Mesenchymal stem cell (in vitro differentiated cells and primary cell): Measurements from ENCODE around the gene PCK2.

Experiments
- DNase-seq: peaks from one replicate; pipeline ENCODE4 v3.0.0-alpha.2; 2013
- H2AFZ ChIP-seq: one replicate; pipeline ENCODE4 v1.6.1; 2013; ENCODE audit warnings: low read depth, mild to moderate bottlenecking, control low read depth, inconsistent platforms, low read length, moderate library complexity
- H2AK5ac ChIP-seq: 2 replicates; pipeline ENCODE4 v1.6.1; 2013; ENCODE audit warnings: low read length, moderate library complexity, mild to moderate bottlenecking, inconsistent platforms; ENCODE audit not compliant: severe bottlenecking
- H2BK120ac ChIP-seq: one replicate; pipeline ENCODE4 v1.6.1; 2013; ENCODE audit warnings: low read depth, mild to moderate bottlenecking, inconsistent platforms, low read length, moderate library complexity
- H2BK12ac ChIP-seq, 2 experiments: one replicate each; pipeline ENCODE4 v1.6.1; 2013; ENCODE audit warnings: inconsistent platforms in 2 of 2, low read length in 2 of 2, mild to moderate bottlenecking in 2 of 2, moderate library complexity in 2 of 2, control low read depth in 1 of 2
- H2BK15ac ChIP-seq: one replicate; pipeline ENCODE4 v1.6.1; 2013; ENCODE audit warnings: mild to moderate bottlenecking, low read depth, inconsistent platforms; ENCODE audit not compliant: poor library complexity, severe bottlenecking
- H2BK5ac ChIP-seq: 2 replicates; pipeline ENCODE4 v1.6.1; 2013; ENCODE audit warnings: low read depth, mild to moderate bottlenecking, low read length, control low read depth, inconsistent platforms; ENCODE audit not compliant: poor library complexity, severe bottlenecking
- H3K14ac ChIP-seq, 2 experiments: one replicate each; pipeline ENCODE4 v1.6.1; 2013; ENCODE audit warnings: inconsistent platforms in 2 of 2, low read length in 2 of 2, control low read depth in 1 of 2, mild to moderate bottlenecking in 1 of 2, moderate library complexity in 1 of 2
- H3K18ac ChIP-seq, 2 experiments: one replicate each; pipeline ENCODE4 v1.6.1; 2013; ENCODE audit warnings: inconsistent platforms in 2 of 2, low read length in 2 of 2, control low read depth in 1 of 2, low read depth in 1 of 2, mild to moderate bottlenecking in 1 of 2
- H3K23ac ChIP-seq, 2 experiments: one replicate each; pipeline ENCODE4 v1.6.1; 2013; ENCODE audit warnings: inconsistent platforms in 2 of 2, low read length in 2 of 2, mild to moderate bottlenecking in 2 of 2, moderate library complexity in 2 of 2, control low read depth in 1 of 2
- H3K27ac ChIP-seq: 2 replicates; pipeline ENCODE4 v1.5.1; 2013; ENCODE audit warnings: mild to moderate bottlenecking, moderate library complexity, low read length, control low read depth, inconsistent platforms; ENCODE audit not compliant: poor library complexity, severe bottlenecking
- H3K27me3 ChIP-seq, 2 experiments: 2 replicates each; pipeline versions ENCODE4 v1.6.1 to v1.7.0; 2013; ENCODE audit warnings: low read length in 2 of 2, mild to moderate bottlenecking in 2 of 2, moderate library complexity in 2 of 2, control low read depth in 1 of 2, inconsistent platforms in 1 of 2; ENCODE audit not compliant: control insufficient read depth in 1 of 2, insufficient read depth in 1 of 2
- H3K36me3 ChIP-seq, 2 experiments: 2 replicates each; pipeline versions ENCODE4 v1.6.1 to v1.7.0; 2013; ENCODE audit warnings: low read length in 2 of 2, control low read depth in 1 of 2, inconsistent platforms in 1 of 2, low read depth in 1 of 2, mild to moderate bottlenecking in 1 of 2; ENCODE audit not compliant: insufficient read depth in 2 of 2, control insufficient read depth in 1 of 2
- H3K4ac ChIP-seq, 2 experiments: one replicate each; pipeline ENCODE4 v1.6.1; 2013; ENCODE audit warnings: inconsistent platforms in 2 of 2, low read length in 2 of 2, mild to moderate bottlenecking in 2 of 2, moderate library complexity in 2 of 2, control low read depth in 1 of 2, low read depth in 1 of 2
- H3K4me1 ChIP-seq: 2 replicates; pipeline ENCODE4 v1.6.1; 2013; ENCODE audit warnings: low read depth, low read length, control low read depth; ENCODE audit not compliant: control insufficient read depth, insufficient read depth
- H3K4me2 ChIP-seq: 2 replicates; pipeline ENCODE4 v1.6.1; 2013; ENCODE audit warnings: low read length, mild to moderate bottlenecking, inconsistent platforms; ENCODE audit not compliant: poor library complexity, severe bottlenecking
- H3K4me3 ChIP-seq, 2 experiments: 2 replicates each; pipeline versions ENCODE4 v1.5.1 to v1.7.0; 2013; ENCODE audit warnings: low read length in 2 of 2, mild to moderate bottlenecking in 2 of 2, control low read depth in 1 of 2, low read depth in 1 of 2; ENCODE audit not compliant: insufficient read depth in 1 of 2
- H3K79me1 ChIP-seq: replicated peaks from 2 replicates; pipeline ENCODE4 v1.6.1; 2013; ENCODE audit warnings: mild to moderate bottlenecking, control low read depth, low read length, inconsistent platforms; ENCODE audit not compliant: poor library complexity, severe bottlenecking
- H3K9ac ChIP-seq: 2 replicates; pipeline ENCODE4 v1.7.0; 2013; ENCODE audit warnings: mild to moderate bottlenecking, low read length, moderate library complexity
- H3K9me3 ChIP-seq: 2 replicates; pipeline ENCODE4 v1.7.0; 2013; ENCODE audit warnings: mild to moderate bottlenecking, low read length; ENCODE audit not compliant: control insufficient read depth
- H4K8ac ChIP-seq: one replicate; pipeline ENCODE4 v1.6.1; 2013; ENCODE audit warnings: inconsistent platforms, mild to moderate bottlenecking, low read length, moderate library complexity
- H4K91ac ChIP-seq: one replicate; pipeline ENCODE4 v1.6.1; 2013; ENCODE audit warnings: mild to moderate bottlenecking, low read length, inconsistent platforms
- WGBS: methylation state at CpG from one replicate; pipeline ENCODE4 v1.1.7; 2013; ENCODE audit warnings: mixed read lengths; 5-methylcytosine and 5-hydroxymethylcytosine counted together

The PCK2 gene

DNA sequence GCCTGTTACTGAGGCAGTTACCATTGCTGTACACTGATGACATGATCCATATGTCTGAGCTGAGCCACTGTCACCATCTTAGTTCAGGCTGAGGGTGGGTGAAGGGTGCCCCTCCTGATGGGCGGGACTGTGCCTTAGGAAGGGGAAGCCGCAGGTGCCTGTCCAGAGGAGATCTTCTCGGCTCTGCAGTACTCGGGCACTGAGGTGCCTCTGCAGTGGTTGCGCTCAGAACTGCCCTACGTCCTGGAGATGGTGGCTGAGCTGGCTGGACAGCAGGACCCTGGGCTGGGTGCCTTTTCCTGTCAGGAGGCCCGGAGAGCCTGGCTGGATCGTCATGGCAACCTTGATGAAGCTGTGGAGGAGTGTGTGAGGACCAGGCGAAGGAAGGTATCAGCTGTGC lies 56.9 kb downstream of the PCK2 start:
- no peak overlapping the region for H2BK120ac ChIP-seq
- H3K18ac ChIP-seq: no peak overlapping the region
- no peak for DNase-seq
- peaks cover 39 to 59% of the 10 kb centered on the region in 2 experiments for H3K36me3 ChIP-seq
- H3K4me2 ChIP-seq: no peak overlapping the region
- 94% methylated on average over 6 of the region's 9 CpGs for WGBS
- H2BK12ac ChIP-seq: no peak overlapping the region
- no peak overlapping the region for H3K9ac ChIP-seq
- no peak overlapping the region for H3K23ac ChIP-seq
- H4K91ac ChIP-seq: no peak overlapping the region
- H2BK5ac ChIP-seq: no peak overlapping the region
- H3K27me3 ChIP-seq: no peaks in the 10 kb centered on the region
- H3K79me1 ChIP-seq: peaks cover 33% of the 10 kb centered on the region
- H3K4ac ChIP-seq: no peak overlapping the region
- no peak overlapping the region for H4K8ac ChIP-seq
- H3K14ac ChIP-seq: no peak overlapping the region
- no peak overlapping the region for H2BK15ac ChIP-seq
- no peak overlapping the region for H3K4me3 ChIP-seq
- no peak overlapping the region for H3K27ac ChIP-seq
- no peaks in the 10 kb centered on the region for H3K9me3 ChIP-seq
- H2AFZ ChIP-seq: no peak overlapping the region
- H2AK5ac ChIP-seq: no peak overlapping the region
- peaks cover 11% of the 10 kb centered on the region for H3K4me1 ChIP-seq

DNA sequence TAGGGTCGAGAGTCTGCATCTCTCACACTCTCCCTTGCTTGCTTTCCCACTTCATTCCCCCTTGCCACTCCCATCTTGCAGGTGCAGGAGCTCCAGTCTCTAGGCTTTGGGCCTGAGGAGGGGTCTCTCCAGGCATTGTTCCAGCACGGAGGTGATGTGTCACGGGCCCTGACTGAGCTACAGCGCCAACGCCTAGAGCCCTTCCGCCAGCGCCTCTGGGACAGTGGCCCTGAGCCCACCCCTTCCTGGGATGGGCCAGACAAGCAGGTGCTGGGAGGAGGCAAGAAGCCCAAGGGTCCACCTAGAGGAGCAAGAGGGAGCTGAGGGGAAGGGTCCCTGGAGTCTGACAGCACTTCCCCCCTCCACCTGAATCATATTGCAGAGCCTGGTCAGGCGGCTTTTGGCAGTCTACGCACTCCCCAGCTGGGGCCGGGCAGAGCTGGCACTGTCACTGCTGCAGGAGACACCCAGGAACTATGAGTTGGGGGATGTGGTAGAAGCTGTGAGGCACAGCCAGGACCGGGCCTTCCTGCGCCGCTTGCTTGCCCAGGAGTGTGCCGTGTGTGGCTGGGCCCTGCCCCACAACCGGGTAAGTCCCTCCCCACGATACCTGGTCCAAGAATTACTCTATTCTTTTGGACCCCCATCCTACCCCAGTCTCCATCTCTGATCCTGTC lies 57.4 kb downstream of the PCK2 start:
- no peak overlapping the region for H3K4ac ChIP-seq
- H2BK120ac ChIP-seq: no peak overlapping the region
- H3K27me3 ChIP-seq: no peaks in the 10 kb centered on the region
- WGBS: 98% methylated on average over 16 of the region's 16 CpGs
- no peak overlapping the region for H4K8ac ChIP-seq
- H3K79me1 ChIP-seq: peaks cover 34% of the 10 kb centered on the region
- H3K27ac ChIP-seq: no peak overlapping the region
- no peak overlapping the region for H2BK5ac ChIP-seq
- DNase-seq: no peak
- H3K36me3 ChIP-seq: peaks cover 44 to 64% of the 10 kb centered on the region in 2 experiments
- no peak overlapping the region for H2AFZ ChIP-seq
- no peak overlapping the region for H4K91ac ChIP-seq
- peaks cover 11% of the 10 kb centered on the region for H3K4me1 ChIP-seq
- no peak overlapping the region for H2AK5ac ChIP-seq
- H3K18ac ChIP-seq: no peak overlapping the region
- H3K23ac ChIP-seq: no peak overlapping the region
- no peaks in the 10 kb centered on the region for H3K9me3 ChIP-seq
- H3K9ac ChIP-seq: no peak overlapping the region
- H3K4me3 ChIP-seq: no peak overlapping the region
- no peak overlapping the region for H3K14ac ChIP-seq
- no peak overlapping the region for H3K4me2 ChIP-seq
- H2BK15ac ChIP-seq: no peak overlapping the region
- no peak overlapping the region for H2BK12ac ChIP-seq
